OCI-LY7 (cell line): Measurements from ENCODE around the gene NDRG4. TPM values are rescaled to one million over a fixed set of nuclear protein-coding genes. Genes with fewer than 3 reads are reported as not detected.
A peak's percentile ranks its signal among the peaks of the same experiment; 100 is the strongest.

Experiments used
- BruUV-seq: library from RNA; stranded (reverse); fragments of 400-500 nt; replicated peaks from 2 replicates; lab custom pipeline; 2021; lab: Mats Ljungman, UMichigan
- CTCF ChIA-PET: fragments of 300-600 bp; sonication (Branson Sonifier 250); formaldehyde crosslinking; loops from one replicate; lab custom pipeline; 2022; ENCODE audit warnings: antibody characterized with exemption; ENCODE audit not compliant: unreplicated experiment; lab: Charles Lee
- POLR2A ChIA-PET: fragments of 300-600 bp; sonication (Branson Sonifier 250); formaldehyde crosslinking; loops from one replicate; lab custom pipeline; 2022; ENCODE audit warnings: antibody characterized with exemption; lab: Charles Lee
- DNase-seq: peaks from one replicate; pipeline ENCODE4 v3.0.0-alpha.2; 2015; ENCODE audit warnings: low spot score
- H2AFZ ChIP-seq: fragments of 200-600 bp; sonication (generic), shearing (Covaris generic); 2 replicates; pipeline ENCODE4 v1.6.1; 2014; ENCODE audit warnings: mild to moderate bottlenecking, antibody characterized with exemption, low read length, moderate library complexity
- H3K27ac ChIP-seq: fragments of 200-600 bp; sonication (generic); 2 replicates; pipeline ENCODE4 v1.5.1; 2014; ENCODE audit warnings: mixed run types, low read depth, mild to moderate bottlenecking, moderate library complexity, low read length, inconsistent platforms; ENCODE audit not compliant: poor library complexity, severe bottlenecking
- H3K36me3 ChIP-seq: fragments of 200-600 bp; sonication (generic); 2 replicates; pipeline ENCODE4 v1.6.1; 2014; ENCODE audit warnings: mild to moderate bottlenecking, antibody characterized with exemption, low read length, moderate library complexity, mixed read lengths; ENCODE audit not compliant: insufficient read depth
- H3K4me1 ChIP-seq: fragments of 200-600 bp; sonication (generic); 2 replicates; pipeline ENCODE4 v1.5.1; 2014; ENCODE audit warnings: mild to moderate bottlenecking, low read length; ENCODE audit not compliant: insufficient read depth, poor library complexity, severe bottlenecking
- H3K4me2 ChIP-seq: fragments of 200-600 bp; sonication (generic); 2 replicates; pipeline ENCODE4 v1.6.1; 2014; ENCODE audit warnings: mild to moderate bottlenecking, low read length
- H3K4me3 ChIP-seq: fragments of 200-600 bp; sonication (generic); 2 replicates; pipeline ENCODE4 v1.5.1; 2014; ENCODE audit warnings: mild to moderate bottlenecking, low read depth, low read length; ENCODE audit not compliant: poor library complexity, severe bottlenecking
- H3K79me2 ChIP-seq: fragments of 200-600 bp; sonication (generic); 2 replicates; pipeline ENCODE4 v1.6.1; 2016; ENCODE audit warnings: low read depth, mild to moderate bottlenecking, low read length, moderate library complexity, mixed read lengths; ENCODE audit not compliant: insufficient read depth
- H3K9me2 ChIP-seq: fragments of 200-600 bp; sonication (generic); 2 replicates; pipeline ENCODE4 v1.6.1; 2016; ENCODE audit warnings: mild to moderate bottlenecking, low read length, mixed read lengths; ENCODE audit not compliant: insufficient read depth
- H3K9me3 ChIP-seq: fragments of 200-600 bp; sonication (generic); 2 replicates; pipeline ENCODE4 v1.6.1; 2014; ENCODE audit warnings: mild to moderate bottlenecking, mixed run types, low read length, mixed read lengths
- H4K20me1 ChIP-seq: fragments of 200-600 bp; sonication (generic); 2 replicates; pipeline ENCODE4 v1.6.1; 2014; ENCODE audit warnings: mild to moderate bottlenecking, antibody characterized with exemption, low read length, moderate library complexity, mixed read lengths; ENCODE audit not compliant: insufficient read depth
- CTCF ChIP-seq: fragments of 200-600 bp; sonication (generic); conservative IDR thresholded peaks from 2 replicates; pipeline ENCODE4 v1.5.1; 2014; ENCODE audit warnings: mild to moderate bottlenecking, antibody characterized with exemption, low read length, moderate library complexity, mixed read lengths
- EZH2phosphoT487 ChIP-seq: fragments of 200-600 bp; sonication (generic); IDR thresholded peaks from 2 replicates; pipeline ENCODE4 v1.6.1; 2018; ENCODE audit warnings: low read depth, borderline replicate concordance, mild to moderate bottlenecking, mixed run types, antibody characterized with exemption, low read length, moderate library complexity, mixed read lengths
- intact Hi-C: fragments of 100-400 bp; cut with micrococcal nuclease; formaldehyde crosslinking; loops from one replicate; pipeline ENCODE4 v1.10.0; 2022; ENCODE audit not compliant: unreplicated experiment
- total RNA-seq, 2 experiments: library from RNA; depleted of rRNA in 1 of 2; stranded (reverse); fragments of >200 nt in 1 of 2; shearing (Covaris generic) in 1 of 2; gene quantifications; 2 replicates each; pipeline ENCODE4 v1.2.3, GENCODE V29; 2014 to 2022

Gene NDRG4
- total RNA-seq, 2 experiments from 2014 or later = 8.8 to 9.5 TPM

GRCh38 chr16:58511933-58512815, 12.2 kb downstream of the NDRG4 start:
- H3K9me2 ChIP-seq = no peaks in the 10 kb centered on the region
- H3K4me2 ChIP-seq = no peak overlapping the region
- H3K36me3 ChIP-seq = peaks cover 33% of the 10 kb centered on the region
- CTCF ChIA-PET = interaction anchor here (0.5 kb wide), 1 partner anchor 10 kb away, joined by 3 read pairs; no protein-coding TSS in a partner anchor
- H2AFZ ChIP-seq = no peak overlapping the region
- H3K79me2 ChIP-seq = no peaks in the 10 kb centered on the region
- peaks cover 6% of the 10 kb centered on the region; the same call in 1 of the 2 replicates for H4K20me1 ChIP-seq
- no peak overlapping the region for H3K4me3 ChIP-seq
- H3K4me1 ChIP-seq = peaks cover 15% of the 10 kb centered on the region
- no peak overlapping the region for H3K27ac ChIP-seq
- BruUV-seq = no TSS peak
- peak; percentile 89 for TF ChIP-seq CTCF
- no peak for TF ChIP-seq EZH2phosphoT487
- peak; percentile 84 for DNase-seq
- POLR2A ChIA-PET = no interaction called here
- no peaks in the 10 kb centered on the region for H3K9me3 ChIP-seq
- intact Hi-C loops = loop anchor here (1.0 kb wide), 2 partner anchors 149 to 244 kb away; no protein-coding TSS in a partner anchor

- Histone ChIP-seq H2AFZ (no peak overlapping the region), H3K36me3 (peaks cover 50% of the 10 kb centered on the region), H3K9me2 (no peaks in the 10 kb centered on the region), H4K20me1 (peaks cover 6% of the 10 kb centered on the region; the same call in 1 of the 2 replicates), H3K9me3 (no peaks in the 10 kb centered on the region), H3K4me1 (peaks cover 15% of the 10 kb centered on the region), H3K4me2 (no peak overlapping the region), H3K79me2 (no peaks in the 10 kb centered on the region), H3K4me3 (no peak overlapping the region), H3K27ac (no peak overlapping the region)
- POLR2A ChIA-PET = interaction anchor here (0.9 to 2.0 kb wide), 2 partner anchors 125 to 242 kb away, joined by 4 to 6 read pairs; no protein-coding TSS in a partner anchor
- CTCF ChIA-PET = no interaction called here
- TF ChIP-seq EZH2phosphoT487 = no peak
- TF ChIP-seq CTCF = no peak
- intact Hi-C loops = no loop called here
- no peak for DNase-seq
- BruUV-seq = no TSS peak
Observed at GRCh38 chr16:58513874-58514273, 13.9 kb downstream of the NDRG4 start.
